GM12878 (cell line): ENCODE measurements around the gene FCHSD2.

Source experiments
- EZH2 ChIP-seq: IDR thresholded peaks from 2 replicates; pipeline ENCODE4 v1.6.1; 2012; ENCODE audit warnings: low read depth, mild to moderate bottlenecking, control low read depth, inconsistent platforms, low read length, borderline replicate concordance; ENCODE audit not compliant: control insufficient read depth
- POLR2A ChIP-seq: IDR thresholded peaks from 2 replicates; pipeline ENCODE4 v1.6.1; 2011; ENCODE audit warnings: low read depth, mild to moderate bottlenecking, low read length
- TAF1 ChIP-seq: IDR thresholded peaks from 2 replicates; pipeline ENCODE4 v1.6.1; 2011; ENCODE audit warnings: mild to moderate bottlenecking, low read depth, low read length, borderline replicate concordance

GRCh38 chr11:72975778-72976521, 166.2 kb downstream of the FCHSD2 start:
- TF ChIP-seq TAF1 (no peak), POLR2A (no peak), EZH2 (no peak)
